ELF-1 (cell line): ENCODE measurements around the gene LCN1.
"Not testable (repeated sequence)": the region's sequence is repeated elsewhere in the genome, so short reads cannot be mapped to it uniquely, and the experiment has no call there.

Experiments used
- DNase-seq: peaks from one replicate; pipeline ENCODE4 v3.0.0-alpha.2; 2016; ENCODE audit warnings: low read depth, low spot score

The LCN1 gene

GRCh38 chr9:135546792-135547617 is 25.8 kb downstream of the LCN1 start:
- not testable (repeated sequence) for DNase-seq

DNA sequence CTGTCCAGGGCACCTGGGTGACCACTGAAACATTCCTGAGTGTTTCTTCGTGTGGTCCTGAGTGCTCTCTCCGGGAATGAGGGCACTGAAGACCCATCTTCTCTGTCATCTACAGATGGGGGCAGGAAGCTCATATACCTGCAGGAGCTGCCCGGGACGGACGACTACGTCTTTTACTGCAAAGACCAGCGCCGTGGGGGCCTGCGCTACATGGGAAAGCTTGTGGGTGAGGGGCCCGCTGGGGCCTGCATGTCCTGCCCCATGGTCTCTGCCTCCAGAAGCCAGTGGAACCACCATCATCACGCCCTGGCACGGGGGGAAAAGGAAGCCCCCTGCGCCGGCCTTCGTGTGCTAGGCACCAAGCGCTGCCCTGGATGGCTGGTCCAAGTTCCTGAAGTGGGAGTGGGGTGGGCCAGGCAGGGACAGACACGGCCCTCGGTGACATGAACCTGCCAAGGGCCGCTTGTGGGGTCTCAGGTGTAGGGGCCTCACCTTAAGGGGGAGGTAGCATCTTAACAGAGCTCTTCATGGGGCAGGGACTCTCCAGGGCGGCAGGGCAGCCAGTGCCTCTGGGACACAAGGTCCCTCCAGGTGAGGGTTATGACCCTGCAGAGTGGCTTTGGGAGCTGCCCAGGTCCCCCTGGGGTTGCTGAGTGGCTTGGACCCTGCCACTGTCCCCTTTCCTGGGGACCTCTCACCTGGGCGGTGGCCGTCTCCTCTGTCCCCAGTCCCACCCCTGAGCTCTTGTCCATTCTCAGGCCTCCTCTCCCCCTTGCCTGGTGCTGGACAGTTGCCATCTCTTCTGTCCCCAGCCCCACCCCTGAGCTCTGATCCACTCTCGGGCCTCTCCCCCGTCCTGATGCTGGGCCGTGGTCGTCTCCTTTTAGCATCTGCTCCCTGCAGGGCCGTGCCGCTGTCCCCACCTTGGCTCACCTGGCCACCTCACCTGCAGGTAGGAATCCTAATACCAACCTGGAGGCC is 26.8 kb downstream of the LCN1 start:
- DNase-seq = no peak

DNA sequence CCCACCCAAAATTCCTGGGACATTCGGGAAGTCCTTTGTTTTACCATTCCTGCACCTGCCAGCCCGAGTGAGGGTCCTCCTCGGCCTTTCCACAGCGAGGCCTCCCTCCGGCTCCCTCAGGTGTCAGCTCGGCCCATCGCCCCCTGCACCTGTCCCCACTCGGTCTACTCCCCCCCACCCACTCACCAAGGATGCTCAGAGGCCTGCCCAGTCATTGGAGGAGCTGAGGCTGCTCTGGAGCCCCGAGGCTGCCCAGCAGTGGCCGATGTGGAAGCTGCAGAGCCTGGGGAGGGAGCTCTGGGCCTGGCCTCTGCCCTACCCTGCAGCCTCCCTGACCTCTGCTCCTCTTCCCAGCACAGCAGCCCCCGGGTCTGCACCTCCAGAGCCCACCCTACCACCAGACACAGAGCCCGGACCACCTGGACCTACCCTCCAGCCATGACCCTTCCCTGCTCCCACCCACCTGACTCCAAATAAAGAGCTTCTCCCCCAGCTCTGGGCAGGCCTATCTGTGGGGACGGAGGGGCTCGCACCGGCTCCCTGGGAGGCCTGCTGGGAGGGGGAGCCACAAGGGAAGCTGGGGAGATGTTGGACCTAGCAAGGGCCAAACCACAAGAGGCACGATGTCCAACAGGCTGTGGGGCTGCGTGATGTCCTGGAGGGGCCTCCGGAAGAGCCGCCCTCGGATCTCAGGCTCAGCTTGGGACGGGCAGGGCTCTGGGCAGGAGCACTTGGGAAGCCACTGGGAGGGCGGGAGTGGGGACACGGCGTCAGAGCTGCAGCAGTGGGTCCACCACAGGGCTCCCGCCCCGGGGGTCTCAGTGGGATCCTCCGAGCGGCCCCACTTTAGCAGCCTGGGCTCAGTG is 28.5 kb downstream of the LCN1 start:
- DNase-seq = not testable (repeated sequence)

- no peak for DNase-seq
Observed at GRCh38 chr9:135550344-135550918, 29.2 kb downstream of the LCN1 start.

GRCh38 chr9:135551031-135551430 is 29.8 kb downstream of the LCN1 start:
- no peak for DNase-seq

- DNase-seq = no peak
Observed at GRCh38 chr9:135551456-135551855, 30.2 kb downstream of the LCN1 start.

DNA sequence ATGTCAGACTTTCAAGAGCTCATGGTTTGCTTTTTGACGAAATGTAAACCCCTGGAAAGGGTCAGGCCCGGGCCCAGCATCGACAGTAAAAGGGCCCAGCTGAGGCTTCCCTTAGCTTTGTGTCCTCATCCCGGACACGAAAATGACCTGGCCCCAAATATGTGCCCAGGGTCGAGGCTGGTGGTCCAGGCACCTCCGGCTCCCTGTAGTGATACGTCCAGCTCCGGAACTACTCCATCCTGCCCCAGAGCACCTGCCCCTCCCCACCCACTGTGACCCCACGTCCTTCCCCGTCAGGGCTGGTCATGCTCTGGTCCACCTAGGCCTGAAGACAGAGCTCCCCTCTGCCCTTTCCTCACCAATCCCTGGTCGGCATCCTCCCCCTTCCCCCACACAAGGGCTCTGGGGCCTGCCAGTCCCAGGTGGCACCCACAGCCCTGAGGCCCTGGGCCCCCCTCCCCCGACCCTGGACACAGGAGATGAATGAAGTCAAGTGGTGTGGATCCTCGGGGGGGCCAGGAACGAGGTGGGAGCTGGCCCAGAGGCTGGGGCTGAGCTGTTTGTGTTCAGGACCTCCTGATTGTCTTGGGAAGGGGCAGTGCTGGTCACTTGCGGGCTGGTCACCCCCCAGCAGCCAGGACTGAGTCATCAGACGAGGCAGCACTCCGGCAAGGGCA is 30.9 kb downstream of the LCN1 start:
- DNase-seq = no peak

DNA sequence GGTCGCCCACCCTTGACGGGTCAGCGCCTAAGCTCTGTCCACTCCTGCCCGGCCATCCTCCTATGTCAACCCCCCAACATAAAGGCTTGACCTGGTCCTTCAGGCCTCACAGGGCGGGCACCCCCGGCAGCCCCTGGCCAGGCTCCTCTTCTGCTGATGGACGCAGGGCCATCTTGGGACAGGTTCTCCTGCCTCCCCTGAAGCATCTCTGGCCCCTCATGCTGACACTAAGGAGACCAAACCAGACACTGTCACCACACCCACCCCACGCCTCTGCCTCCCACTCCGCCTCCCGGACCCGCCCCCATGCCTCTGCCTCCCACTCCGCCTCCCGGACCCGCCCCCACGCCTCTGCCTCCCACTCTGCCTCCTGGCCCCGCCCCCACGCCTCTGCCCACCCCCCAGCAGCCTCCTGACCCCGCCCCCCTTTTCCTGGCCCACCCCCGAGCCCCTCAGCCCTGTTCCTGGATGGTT is 31.5 kb downstream of the LCN1 start:
- no peak for DNase-seq

DNA sequence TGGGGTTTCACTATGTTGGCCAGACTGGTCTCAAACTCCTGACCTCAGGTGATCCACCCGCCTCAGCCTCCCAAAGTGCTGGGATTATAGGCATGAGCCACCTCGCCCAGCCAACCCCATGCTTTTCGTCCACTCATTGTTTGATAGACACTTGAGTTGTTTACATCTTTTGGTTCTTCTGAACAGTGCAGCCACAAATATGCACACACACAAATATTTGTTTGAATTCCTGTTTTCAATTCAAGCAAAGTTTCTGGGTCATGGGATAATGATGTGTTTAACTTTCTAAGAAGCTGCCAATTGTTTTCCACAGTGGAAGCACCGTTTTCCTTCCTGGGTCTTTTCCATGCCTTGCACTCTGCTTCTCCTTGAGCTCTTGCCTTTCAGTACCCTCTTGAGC is 33.5 kb downstream of the LCN1 start:
- no peak for DNase-seq

- DNase-seq = no peak
Observed at GRCh38 chr9:135555203-135555602, 34.0 kb downstream of the LCN1 start.

DNA sequence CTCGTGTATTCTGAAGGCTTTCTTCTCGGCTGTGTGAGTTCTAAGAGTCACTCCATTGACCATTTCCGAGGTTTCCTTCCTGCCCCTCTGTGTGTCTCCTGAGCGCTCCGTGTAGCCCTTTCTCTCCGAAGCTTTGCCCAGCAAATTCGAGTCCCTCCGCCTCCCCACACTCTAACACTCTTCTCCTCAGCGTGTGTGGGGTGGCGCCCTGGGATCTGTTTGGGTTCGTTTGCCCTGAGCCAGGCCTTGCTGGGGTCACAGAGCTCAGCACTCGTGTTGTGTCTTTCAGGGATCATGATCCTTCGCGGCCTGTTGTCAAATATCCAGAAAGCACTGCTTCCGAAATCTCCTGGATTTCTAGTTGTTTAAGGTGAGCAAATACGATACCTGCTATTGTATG is 34.7 kb downstream of the LCN1 start:
- no peak for DNase-seq

- DNase-seq = peak; percentile 13
Observed at GRCh38 chr9:135559606-135560005, 38.4 kb downstream of the LCN1 start.

- DNase-seq = no peak
Observed at GRCh38 chr9:135561391-135562234, 40.4 kb downstream of the LCN1 start, which contains the start of gene PAEP. Gene PAEP (plus strand): TSS chr9:135561756.

- DNase-seq = no peak
Observed at GRCh38 chr9:135562235-135562745, 41.0 kb downstream of the LCN1 start.

DNA sequence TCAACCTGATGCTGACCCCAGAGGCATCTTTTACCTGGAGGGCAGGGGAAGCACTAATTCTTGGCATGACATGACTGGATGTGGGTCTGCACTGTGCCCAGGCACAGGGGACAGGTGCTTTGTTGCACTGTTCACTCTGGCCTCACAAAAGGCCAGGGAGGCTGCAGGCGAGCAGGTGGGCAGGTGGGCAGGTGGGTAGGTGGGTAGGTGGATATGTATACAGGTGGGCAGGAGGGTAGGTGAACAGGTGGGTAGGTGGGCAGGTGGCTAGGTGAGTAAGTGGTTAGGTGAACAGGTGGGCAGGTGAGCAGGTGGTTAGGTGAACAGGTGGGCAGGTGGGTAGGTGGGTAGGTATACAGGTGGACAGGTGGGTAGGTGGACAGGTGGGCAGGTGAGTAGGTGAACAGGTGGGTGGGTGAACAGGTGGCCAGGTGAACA is 41.8 kb downstream of the LCN1 start:
- no peak for DNase-seq

DNA sequence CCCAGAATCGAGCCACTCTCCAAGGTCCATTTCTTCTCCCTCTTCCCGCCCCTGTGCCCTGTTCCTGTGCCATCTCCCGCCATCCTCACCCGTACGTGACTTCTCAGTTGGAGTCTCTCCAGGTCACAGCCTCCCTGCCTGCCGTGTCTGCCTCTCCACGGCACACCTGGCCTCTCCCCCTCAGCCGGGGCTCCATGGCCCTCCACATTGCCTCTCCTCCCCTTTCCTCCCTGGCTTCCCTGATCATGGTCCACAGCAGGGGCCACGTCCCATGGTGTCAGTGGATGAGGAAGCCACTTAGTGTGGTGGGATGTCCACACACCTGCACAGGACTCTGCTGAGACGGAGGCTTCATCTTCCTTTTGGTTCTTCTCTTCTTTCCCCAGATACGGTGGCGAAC is 42.6 kb downstream of the LCN1 start:
- no peak for DNase-seq

GRCh38 chr9:135565141-135565628 is 43.9 kb downstream of the LCN1 start:
- DNase-seq = peak; percentile 41

DNA sequence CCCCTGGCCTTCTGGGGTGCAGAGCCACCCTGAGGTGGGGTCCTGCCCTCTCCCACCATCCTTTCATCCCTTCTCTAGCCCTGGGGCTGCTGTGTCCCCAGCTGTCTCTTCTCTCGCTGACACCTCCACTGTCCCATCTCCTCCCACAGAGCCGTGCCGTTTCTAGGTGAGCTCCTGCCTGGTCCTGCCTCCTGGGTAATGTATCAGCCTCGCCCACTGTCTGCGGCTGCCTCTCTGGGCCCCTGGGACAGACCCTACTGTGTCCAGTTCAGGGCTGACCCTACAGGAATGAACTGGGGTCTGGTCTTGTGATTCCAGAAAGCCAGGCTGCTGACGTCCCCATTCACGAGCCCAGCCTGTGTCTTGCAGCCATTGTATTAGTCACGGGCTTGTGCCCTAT is 44.4 kb downstream of the LCN1 start:
- DNase-seq = no peak

- DNase-seq = no peak
Observed at GRCh38 chr9:135566552-135566951, 45.3 kb downstream of the LCN1 start.
